Fibroblast of upper back skin (primary cell): ENCODE results near the gene CRLF2.
A peak's percentile ranks its signal among the peaks of the same experiment; 100 is the strongest.
"Not testable (repeated sequence)": the region's sequence is repeated elsewhere in the genome, so short reads cannot be mapped to it uniquely, and the experiment has no call there.

Source experiments
- DNase-seq: peaks from one replicate; pipeline ENCODE4 v3.0.0-alpha.2; 2013

Gene CRLF2

DNA sequence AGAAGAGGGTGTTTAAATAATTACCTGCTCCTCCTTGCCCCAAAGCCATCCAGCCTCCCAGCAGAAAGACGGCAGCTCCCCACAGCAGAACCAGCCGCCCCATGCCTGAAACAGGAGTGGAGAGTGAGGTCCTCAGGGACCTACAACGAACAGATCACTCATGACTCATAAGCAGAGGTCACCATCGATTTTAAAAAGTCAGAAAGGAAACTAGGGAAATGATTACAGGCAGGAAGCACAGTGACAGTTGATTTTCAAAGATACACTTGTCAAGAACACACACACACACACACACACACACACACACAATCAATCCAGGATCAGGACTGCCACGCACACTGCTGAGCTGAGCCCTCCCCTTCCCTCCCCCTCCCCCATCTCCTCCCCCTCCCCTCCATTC lies at the start of gene CRLF2:
Gene CRLF2 (minus strand): TSS at position 118 of the 400 bp plus-strand sequence. CDS start 15 bp downstream, at position 103.
- peak; percentile 36 for DNase-seq

- not testable (repeated sequence) for DNase-seq
Observed at GRCh38 chrX:1261771-1262170, 49.3 kb upstream of the CRLF2 start.

GRCh38 chrX:1261285-1261684 lies 48.8 kb upstream of the CRLF2 start:
- DNase-seq = no peak

DNA sequence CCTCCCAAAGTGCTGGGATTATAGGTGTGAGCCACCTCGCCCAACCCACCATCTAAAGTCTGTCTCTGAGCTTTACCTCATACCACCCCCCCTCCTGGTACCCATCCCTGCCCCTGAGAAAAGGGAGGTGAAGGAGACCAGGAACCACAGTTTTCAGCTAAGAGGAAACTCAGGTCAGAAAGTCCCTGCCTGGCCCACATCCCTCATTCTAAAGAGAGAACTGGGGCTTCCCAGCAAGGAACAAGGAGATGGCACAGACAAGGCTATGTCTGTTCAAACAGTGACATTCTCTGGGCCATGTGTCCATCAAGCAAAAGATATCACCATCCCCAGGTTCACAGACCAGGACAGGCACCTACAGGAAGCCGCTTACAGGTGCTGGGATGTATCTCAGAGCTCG lies 40.4 kb upstream of the CRLF2 start:
- DNase-seq = no peak

DNA sequence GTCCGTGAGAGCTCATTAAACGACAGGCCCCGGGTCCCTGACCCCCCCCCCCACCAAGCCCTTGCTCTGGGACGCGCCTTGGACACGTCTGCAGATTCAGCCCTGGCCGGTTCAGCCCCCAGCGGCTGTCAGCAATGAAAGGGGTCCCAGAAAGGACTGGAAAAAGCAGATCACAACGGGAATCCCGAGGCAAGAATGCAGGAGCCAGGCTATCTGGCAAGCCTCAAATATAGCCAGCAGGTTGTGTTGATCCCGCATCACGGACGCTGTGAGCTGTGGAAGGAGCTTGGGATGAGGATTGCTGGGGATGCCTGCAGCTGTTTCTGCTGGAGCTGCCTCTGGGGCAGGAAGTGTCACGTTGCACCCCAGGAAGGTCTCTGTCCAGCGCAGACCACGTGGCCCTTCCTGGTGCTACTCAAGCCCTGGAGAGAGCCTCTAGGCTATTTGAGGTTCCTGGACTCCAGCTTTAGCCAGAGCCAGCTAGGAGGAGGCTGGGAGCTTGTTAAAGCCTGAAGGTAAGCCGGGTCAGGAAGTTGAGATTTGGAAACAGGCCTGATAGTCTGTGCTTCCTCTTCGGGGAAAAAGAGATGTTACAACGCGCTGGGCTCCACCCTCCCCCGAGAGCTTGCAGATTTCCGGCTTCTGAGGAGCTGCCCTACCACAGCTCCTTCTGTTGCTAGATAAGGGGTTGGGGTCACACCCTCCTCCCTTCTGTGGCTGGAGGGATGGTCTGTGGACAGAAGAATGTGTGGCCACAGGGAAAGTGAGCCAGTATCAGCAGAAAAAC lies 36.8 kb upstream of the CRLF2 start:
- DNase-seq = peak; percentile 17

- DNase-seq = peak; percentile 32
Observed at GRCh38 chrX:1248331-1249061, 36.0 kb upstream of the CRLF2 start.

DNA sequence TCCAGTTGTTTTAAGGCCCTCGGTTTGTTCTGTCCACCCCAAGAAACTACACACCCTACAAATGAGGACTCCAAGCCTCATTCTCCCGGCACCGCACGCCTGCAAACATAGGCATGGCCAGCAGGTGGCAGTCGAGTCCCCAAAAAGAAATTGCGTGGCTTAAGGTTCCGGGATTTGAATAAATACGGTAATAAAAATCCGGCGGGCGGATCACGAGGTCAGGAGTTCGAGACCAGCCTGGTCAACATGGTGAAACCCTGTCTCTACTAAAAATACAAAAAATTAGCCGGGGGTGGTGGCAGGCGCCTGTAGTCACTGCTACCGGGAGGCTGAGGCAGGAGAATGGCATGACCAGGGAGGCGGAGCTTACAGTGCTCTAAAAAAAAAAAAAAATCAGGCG lies 34.4 kb upstream of the CRLF2 start:
- peak; percentile 52 for DNase-seq

- DNase-seq = peak; percentile 3
Observed at GRCh38 chrX:1244164-1245076, 32.0 kb upstream of the CRLF2 start.

GRCh38 chrX:1242891-1243402 lies 30.5 kb upstream of the CRLF2 start:
- no peak for DNase-seq

- DNase-seq = not testable (repeated sequence)
Observed at GRCh38 chrX:1240551-1240950, 28.1 kb upstream of the CRLF2 start.

DNA sequence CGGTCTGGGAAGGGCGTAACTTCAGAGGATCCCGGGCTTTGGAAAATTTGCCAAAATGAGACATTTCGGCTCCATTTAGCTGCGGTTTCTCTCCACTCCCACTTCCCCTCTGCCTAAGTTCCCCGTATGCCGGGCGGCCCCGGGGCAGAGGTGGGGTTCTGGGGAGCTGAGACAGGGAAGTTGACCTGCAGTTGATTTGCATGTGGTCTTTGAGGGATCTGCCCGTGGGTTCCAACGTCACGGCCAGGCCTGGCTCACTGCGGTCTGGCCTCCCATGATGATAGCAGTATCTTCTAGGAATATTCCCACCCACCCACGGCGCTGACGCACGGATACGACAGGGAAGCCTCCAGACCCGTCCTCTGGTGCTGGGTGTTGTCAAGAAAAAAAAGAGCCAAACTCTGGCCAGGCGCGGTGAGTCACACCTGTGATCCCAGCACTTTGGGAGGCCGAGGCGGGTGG lies 27.3 kb upstream of the CRLF2 start:
- no peak for DNase-seq

DNA sequence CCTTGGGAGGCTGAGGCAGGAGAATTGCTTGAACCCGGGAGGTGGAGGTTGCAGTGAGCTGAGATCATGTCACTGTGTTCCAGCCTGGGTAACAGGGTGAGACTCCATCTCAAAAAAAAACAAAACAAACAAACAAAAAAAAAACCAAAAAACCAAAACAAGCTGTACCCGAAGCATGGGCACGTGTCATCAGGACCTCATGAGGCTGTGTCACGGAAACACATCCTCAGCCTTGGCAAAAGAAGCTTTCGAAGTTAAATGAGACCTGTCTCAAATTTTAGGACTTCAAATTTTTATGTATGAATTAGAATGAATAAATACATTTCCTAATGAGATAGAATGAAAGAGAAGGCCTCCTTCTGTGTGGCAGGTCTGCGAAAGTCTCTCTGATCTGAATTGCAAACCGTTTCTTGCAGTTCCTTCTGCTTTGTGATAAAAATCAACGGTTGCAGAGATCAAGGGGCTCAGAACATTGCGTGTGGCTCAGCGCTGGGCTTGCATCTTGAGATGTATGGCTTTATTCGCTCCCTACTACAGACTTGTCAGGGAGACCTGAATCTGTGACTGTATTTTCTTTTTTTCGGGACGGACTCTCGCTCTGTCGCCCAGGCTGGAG lies 19.5 kb upstream of the CRLF2 start:
- DNase-seq = no peak

GRCh38 chrX:1228101-1228500 lies 15.7 kb upstream of the CRLF2 start:
- DNase-seq = not testable (repeated sequence)

DNA sequence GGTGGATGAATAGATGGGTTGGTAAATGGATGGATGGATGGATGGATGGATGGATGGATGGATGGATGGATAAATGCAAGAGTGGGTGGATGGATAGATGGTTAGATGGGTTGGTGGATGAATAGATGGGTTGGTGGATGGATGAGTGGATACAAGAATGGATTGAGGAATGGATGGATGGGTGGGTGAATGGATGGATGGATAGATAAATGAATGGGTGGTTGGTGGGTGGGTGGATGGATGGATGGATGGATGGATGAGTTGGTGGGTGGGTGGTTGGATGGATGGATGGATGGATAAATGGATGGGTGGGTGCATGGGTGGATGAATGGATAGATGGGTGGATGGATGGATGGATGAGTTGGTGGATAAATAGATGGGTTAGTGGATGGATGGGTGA lies 13.8 kb upstream of the CRLF2 start:
- DNase-seq = no peak

DNA sequence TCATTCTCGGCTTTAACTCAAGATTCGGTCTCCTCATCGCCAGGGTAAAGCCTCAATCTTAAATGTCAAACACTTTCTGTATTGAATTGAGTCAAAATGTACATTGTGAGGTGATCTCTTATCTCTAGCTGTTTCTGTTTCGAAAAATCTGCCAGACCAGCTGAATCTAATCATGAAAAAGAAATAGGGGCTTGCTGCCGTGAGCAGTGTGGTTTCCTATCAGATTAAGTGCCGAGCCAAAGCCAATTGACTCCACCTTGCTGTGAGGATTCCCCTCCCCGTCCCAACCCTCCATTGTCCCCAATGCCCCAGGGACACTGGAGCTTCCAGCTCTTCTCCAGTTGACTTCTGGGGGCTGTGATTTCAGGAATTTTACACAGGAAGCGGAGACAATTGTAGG lies 12.5 kb upstream of the CRLF2 start:
- DNase-seq = no peak

DNA sequence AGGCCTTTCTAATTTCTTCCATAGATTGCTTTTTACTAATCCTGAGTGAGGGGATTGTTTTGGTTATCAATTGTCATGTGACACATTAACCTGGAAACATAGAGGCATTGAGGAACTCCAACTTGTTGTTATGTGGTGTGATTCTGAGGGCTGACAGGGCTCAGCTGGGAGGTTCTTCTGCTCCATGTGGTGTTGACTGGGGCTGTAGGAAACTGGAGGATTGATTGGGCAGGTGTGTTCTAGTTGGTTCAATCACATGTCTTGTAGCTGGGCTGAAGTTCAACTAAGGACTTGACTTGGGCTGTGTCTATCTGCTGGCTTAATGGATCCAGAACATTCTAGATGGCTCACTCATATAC lies 10.8 kb upstream of the CRLF2 start:
- DNase-seq = no peak

DNA sequence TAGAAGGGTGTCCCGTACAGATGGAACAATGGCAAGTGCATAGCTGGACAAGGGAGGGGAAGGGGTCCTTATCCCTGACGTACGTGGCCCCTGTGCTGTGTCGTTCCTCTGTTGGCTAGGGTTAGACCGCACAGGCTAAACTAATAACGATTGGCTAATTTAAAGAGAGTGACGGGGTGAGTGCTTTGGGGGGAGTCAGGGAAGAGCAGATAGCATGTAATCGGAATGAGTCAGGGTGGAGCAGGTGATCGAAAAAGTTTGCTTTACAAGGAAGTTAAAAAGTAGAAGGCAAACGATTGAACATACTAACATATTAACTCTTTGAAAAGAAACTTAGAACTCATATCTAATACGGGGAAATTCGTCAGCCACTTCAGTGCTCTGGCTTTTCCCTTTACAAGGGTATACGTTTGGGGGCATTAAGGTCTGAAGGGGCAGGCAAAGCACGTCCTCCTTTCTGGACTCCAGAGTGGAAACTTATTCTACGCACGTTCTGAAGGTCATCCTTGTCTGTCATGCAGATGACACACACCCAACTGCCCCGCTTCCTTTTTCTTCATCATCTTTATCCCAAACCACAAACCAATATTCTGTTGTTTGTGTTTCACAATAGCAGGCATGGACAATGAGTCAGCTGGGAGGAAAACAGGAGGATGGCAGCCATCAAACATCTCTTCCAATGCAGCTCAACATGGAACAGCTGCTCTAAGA lies 10.2 kb upstream of the CRLF2 start:
- DNase-seq = peak; percentile 21

DNA sequence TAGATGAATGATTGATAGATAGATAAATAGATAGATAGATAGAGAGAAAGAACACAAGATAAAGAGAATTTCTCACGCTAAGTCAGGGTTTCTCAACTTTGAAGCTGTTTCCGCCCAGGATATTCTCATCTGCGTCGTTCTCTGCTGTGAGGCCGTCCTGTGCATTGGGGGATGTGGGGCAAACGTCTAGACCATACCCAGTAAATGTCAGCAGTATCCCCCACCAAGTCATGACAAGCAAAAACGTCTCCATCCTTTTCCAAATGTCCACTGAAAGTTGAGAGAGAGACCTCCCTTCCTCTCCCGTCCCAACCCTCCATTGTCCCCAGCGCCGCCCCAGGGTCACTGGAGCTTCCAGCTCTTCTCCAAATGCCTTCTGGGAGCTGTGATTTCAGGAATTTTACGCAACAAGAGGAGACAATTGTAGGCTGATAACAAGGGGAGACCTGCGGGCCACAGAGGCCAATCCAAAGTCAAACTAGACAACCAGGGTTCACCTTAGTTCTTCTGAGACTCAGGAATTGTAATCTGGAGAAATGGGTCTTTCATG lies 8.9 kb upstream of the CRLF2 start:
- no peak for DNase-seq

DNA sequence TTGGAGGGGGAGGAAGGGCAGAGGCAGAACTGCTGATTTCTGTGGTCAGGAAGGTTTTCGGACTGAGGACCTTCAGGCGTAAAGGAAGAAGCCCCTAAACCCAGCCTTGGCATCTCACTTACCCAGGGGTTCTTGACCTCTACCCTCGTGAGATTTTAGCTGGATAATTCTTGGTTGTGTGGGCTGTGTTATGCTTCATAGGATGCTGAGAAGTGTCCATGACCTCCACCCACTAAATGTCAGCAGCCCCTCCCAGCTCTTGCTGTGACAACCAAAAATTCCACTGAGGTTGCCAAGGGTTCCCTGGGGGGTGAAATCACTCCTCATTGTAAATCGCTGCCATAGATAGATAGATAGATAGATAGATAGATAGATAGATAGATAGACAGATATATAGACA lies 5.8 kb upstream of the CRLF2 start:
- DNase-seq = no peak

- DNase-seq = no peak
Observed at GRCh38 chrX:1215123-1215823, 2.8 kb upstream of the CRLF2 start.

DNA sequence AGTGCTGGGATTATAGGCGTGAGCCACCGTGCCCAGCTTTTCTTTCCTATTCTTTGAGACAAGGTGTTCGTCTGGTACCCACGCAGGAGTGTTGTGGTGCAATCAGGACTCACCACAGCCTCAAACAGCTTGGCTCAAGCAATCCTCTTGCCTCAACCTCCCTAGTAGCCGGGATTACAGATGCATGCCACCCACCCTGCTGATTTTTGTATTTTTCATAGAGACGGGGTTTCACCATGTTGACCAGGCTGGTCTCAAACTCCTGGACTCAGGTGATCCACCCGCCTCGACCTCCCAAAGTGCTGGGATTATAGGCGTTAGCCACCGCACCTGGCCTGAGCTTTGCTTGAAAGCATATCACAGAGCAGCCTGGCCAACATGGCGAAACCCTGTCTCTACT lies 1.5 kb upstream of the CRLF2 start:
- no peak for DNase-seq
